ENCODE results near the gene HYPK. TPM values are rescaled to one million over a fixed set of nuclear protein-coding genes. Genes with fewer than 3 reads are reported as not detected.

The HYPK gene
- total RNA-seq, 1 experiment from 2014 or later: 14.4 TPM

GRCh38 chr15:43851251-43851650, 50.9 kb downstream of the HYPK start:
- H3F3A ChIP-seq (ENCODE audit: insufficient read depth, low read depth): no peaks in the 10 kb centered on the region
- no peaks in the 10 kb centered on the region for H4K20me1 ChIP-seq (ENCODE audit: insufficient read depth)
- no TSS peak for BruUV-seq (replicated peaks)
- no peak for DNase-seq
- H3K27ac ChIP-seq: no peak overlapping the region
- ChIA-PET POLR2A (ENCODE audit: unreplicated experiment) (no interaction called here), CTCF (no interaction called here)
- no peak overlapping the region for H3K4me2 ChIP-seq
- H3K9me3 ChIP-seq (ENCODE audit: insufficient read depth, low read depth): no peaks in the 10 kb centered on the region
- no peaks in the 10 kb centered on the region for H3K27me3 ChIP-seq (ENCODE audit: insufficient read depth, low read depth)
- no peaks in the 10 kb centered on the region for H3K9me2 ChIP-seq (ENCODE audit: insufficient read depth)
- H3K4me1 ChIP-seq (replicated peaks; ENCODE audit: insufficient read depth): no peaks in the 10 kb centered on the region
- H3K4me3 ChIP-seq: no peak overlapping the region
- no peak for TF ChIP-seq EZH2 (IDR thresholded peaks at IDR 0.05; ENCODE audit: low read depth)
- no peak for TF ChIP-seq CTCF (conservative IDR thresholded peaks at IDR 0.05)
- no peaks in the 10 kb centered on the region for H3K79me2 ChIP-seq (ENCODE audit: low read depth)
- no peak overlapping the region for H2AFZ ChIP-seq
- intact Hi-C loops (cut with micrococcal nuclease; ENCODE audit: unreplicated experiment): no loop called here
- no peaks in the 10 kb centered on the region for H3K36me3 ChIP-seq (ENCODE audit: low read depth)

DNA sequence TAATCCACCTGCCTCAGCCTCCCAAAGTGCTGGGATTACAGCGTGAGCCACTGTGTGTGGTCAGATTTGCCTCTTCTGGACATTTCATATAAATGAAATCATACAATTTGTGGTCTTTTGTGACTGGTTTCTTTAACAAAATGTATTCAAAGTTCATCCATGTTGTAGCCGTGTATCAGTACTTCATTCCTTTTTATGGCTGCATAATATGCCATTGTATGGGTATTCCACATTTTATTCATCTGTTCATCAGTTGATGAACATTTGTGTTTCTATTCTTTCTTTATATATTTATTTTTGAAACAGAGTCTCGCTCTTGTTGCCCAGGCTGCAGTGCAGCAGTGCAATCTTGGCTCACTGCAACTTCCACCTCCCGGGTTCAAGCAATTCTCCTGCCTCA, 52.2 kb downstream of the HYPK start:
- TF ChIP-seq CTCF (conservative IDR thresholded peaks at IDR 0.05) (no peak), EZH2 (IDR thresholded peaks at IDR 0.05; ENCODE audit: low read depth) (no peak)
- H3K4me3 ChIP-seq: no peak overlapping the region
- no peaks in the 10 kb centered on the region for H3K4me1 ChIP-seq (replicated peaks; ENCODE audit: insufficient read depth)
- no peaks in the 10 kb centered on the region for H3K9me2 ChIP-seq (ENCODE audit: insufficient read depth)
- no peaks in the 10 kb centered on the region for H4K20me1 ChIP-seq (ENCODE audit: insufficient read depth)
- no TSS peak for BruUV-seq (replicated peaks)
- POLR2A ChIA-PET (ENCODE audit: unreplicated experiment): no interaction called here
- H3K27ac ChIP-seq: no peak overlapping the region
- H3K27me3 ChIP-seq (ENCODE audit: insufficient read depth, low read depth): no peaks in the 10 kb centered on the region
- no peaks in the 10 kb centered on the region for H3F3A ChIP-seq (ENCODE audit: insufficient read depth, low read depth)
- CTCF ChIA-PET: no interaction called here
- no peaks in the 10 kb centered on the region for H3K79me2 ChIP-seq (ENCODE audit: low read depth)
- intact Hi-C loops (cut with micrococcal nuclease; ENCODE audit: unreplicated experiment): no loop called here
- H3K4me2 ChIP-seq: no peak overlapping the region
- no peaks in the 10 kb centered on the region for H3K36me3 ChIP-seq (ENCODE audit: low read depth)
- no peak overlapping the region for H2AFZ ChIP-seq
- DNase-seq: no peak
- no peaks in the 10 kb centered on the region for H3K9me3 ChIP-seq (ENCODE audit: insufficient read depth, low read depth)

Small RNA genes within 50 kb of the gene (microRNA-seq; reads per million reads assigned to microRNA genes)
- gene MIR1282 (ENCODE audit: borderline number of aligned reads, borderline replicate concordance): not detected

Other genes starting within 250 kb of the HYPK start
- gene PPIP5K1, start 210.4 kb upstream of the HYPK start, total RNA-seq (2021): 50.9 and 62.4 TPM in 2 replicates
- gene CKMT1B, start 206.6 kb upstream of the HYPK start, total RNA-seq (2021): 1.6 TPM in 1 of 2 replicates, not detected in the other
- 0.59 and 1.3 TPM in 2 replicates for gene STRC, start 181.8 kb upstream of the HYPK start, total RNA-seq (2021)
- gene CATSPER2, start 151.8 kb upstream of the HYPK start, total RNA-seq (2021): 5.8 and 8.0 TPM in 2 replicates
- 0.95 and 1.5 TPM in 2 replicates for gene CKMT1A, start 106.7 kb upstream of the HYPK start, total RNA-seq (2021)
- gene PDIA3, start 54.2 kb upstream of the HYPK start, total RNA-seq (2021): 435 and 445 TPM in 2 replicates
- gene ELL3, start 23.6 kb upstream of the HYPK start, total RNA-seq (2021): 6.1 and 7.0 TPM in 2 replicates
- gene SERF2, start 8.3 kb upstream of the HYPK start, total RNA-seq (2021): 612 and 779 TPM in 2 replicates
- gene SERINC4, start 379 bp upstream of the HYPK start, total RNA-seq (2021): 0.46 TPM in 1 of 2 replicates, not detected in the other
- gene MFAP1, start 24.1 kb downstream of the HYPK start, total RNA-seq (2021): 22.3 and 26.3 TPM in 2 replicates
- gene WDR76, start 26.4 kb downstream of the HYPK start, total RNA-seq (2021): 15.7 and 27.2 TPM in 2 replicates